Panc1 (cell line): Measurements from ENCODE around the gene LDLRAD4. TPM values are rescaled to one million over a fixed set of nuclear protein-coding genes. Genes with fewer than 3 reads are reported as not detected.

Experiments
- ATAC-seq: fragments of 200-7000 bp; cut with Tn5 transposase; 2 replicates; pipeline ENCODE4 v1.9.1; 2020; ENCODE audit warnings: mild to moderate bottlenecking, moderate library complexity
- BruUV-seq: library from RNA; stranded (reverse); fragments of 400-500 nt; replicated peaks from 2 replicates; lab custom pipeline; 2021; lab: Mats Ljungman, UMichigan
- CTCF ChIA-PET: fragments of 300-600 bp; sonication (Branson Sonifier 250); formaldehyde crosslinking; loops from one replicate; lab custom pipeline; 2022; ENCODE audit warnings: antibody characterized with exemption; lab: Charles Lee
- POLR2A ChIA-PET: fragments of 300-600 bp; sonication (Branson Sonifier 250); formaldehyde crosslinking; loops from one replicate; lab custom pipeline; 2022; ENCODE audit warnings: antibody characterized with exemption; lab: Charles Lee
- DNase-seq: peaks from one replicate; pipeline ENCODE4 v3.0.0-alpha.2; 2010; ENCODE audit warnings: low read depth, low spot score
- H3K27ac ChIP-seq: 2 replicates; pipeline ENCODE4 v1.5.1; 2011; ENCODE audit warnings: mild to moderate bottlenecking, low read length, inconsistent platforms
- H3K27me3 ChIP-seq: fragments of 200-500 bp; sonication (Bioruptor generic); 2 replicates; pipeline ENCODE4 v1.6.0; 2014; ENCODE audit warnings: low read length, inconsistent platforms; ENCODE audit not compliant: control insufficient read depth, insufficient read depth
- H3K36me3 ChIP-seq: fragments of 200-500 bp; sonication (Bioruptor generic); 2 replicates; pipeline ENCODE4 v1.5.1; 2014; ENCODE audit warnings: inconsistent platforms, mild to moderate bottlenecking, low read length, moderate library complexity; ENCODE audit not compliant: control insufficient read depth, insufficient read depth
- H3K4me1 ChIP-seq: 2 replicates; pipeline ENCODE4 v1.5.1; 2011; ENCODE audit warnings: inconsistent platforms, mild to moderate bottlenecking, low read length, moderate library complexity; ENCODE audit not compliant: control insufficient read depth, insufficient read depth
- H3K4me3 ChIP-seq, 2 experiments: 2 replicates each; pipeline ENCODE4 v1.5.1; 2011 to 2012; ENCODE audit warnings: low read depth in 2 of 2, low read length in 2 of 2, mild to moderate bottlenecking in 2 of 2, inconsistent platforms in 1 of 2, moderate library complexity in 1 of 2
- H3K9me3 ChIP-seq: fragments of 200-500 bp; sonication (Bioruptor generic); 2 replicates; pipeline ENCODE4 v1.5.1; 2014; ENCODE audit warnings: low read depth, mild to moderate bottlenecking, inconsistent platforms, low read length, moderate library complexity; ENCODE audit not compliant: control insufficient read depth, insufficient read depth
- POLR2AphosphoS5 ChIP-seq: IDR thresholded peaks from 2 replicates; pipeline ENCODE4 v1.6.1; 2012; ENCODE audit warnings: mild to moderate bottlenecking, low read depth, low read length, moderate library complexity
- REST ChIP-seq, 2 experiments: IDR thresholded peaks; 2 replicates each; pipeline ENCODE4 v1.6.1; 2011 to 2012; ENCODE audit warnings: low read depth in 2 of 2, control low read depth in 1 of 2, low read length in 1 of 2, mild to moderate bottlenecking in 1 of 2, moderate library complexity in 1 of 2; ENCODE audit not compliant: insufficient read depth in 1 of 2
- SIN3A ChIP-seq: IDR thresholded peaks from 2 replicates; pipeline ENCODE4 v1.6.1; 2012; ENCODE audit warnings: low read depth, mild to moderate bottlenecking, low read length, moderate library complexity, borderline replicate concordance; ENCODE audit not compliant: insufficient read depth
- TCF7L2 ChIP-seq: IDR thresholded peaks from 2 replicates; pipeline ENCODE4 v1.6.1; 2011; ENCODE audit warnings: mild to moderate bottlenecking, low read depth, low read length, inconsistent platforms
- in situ Hi-C: cut with HindIII; loops from 2 replicates; pipeline ENCODE4 v1.10.0; 2016; ENCODE audit warnings: low sequenced_read_pairs, low pct_unique_long_range_greater_than_20kb
- intact Hi-C: fragments of 100-400 bp; cut with micrococcal nuclease; formaldehyde crosslinking; loops from one replicate; pipeline ENCODE4 v1.10.0; 2022; ENCODE audit not compliant: unreplicated experiment
- total RNA-seq: library from RNA; stranded (reverse); gene quantifications from one replicate; pipeline ENCODE4 v1.2.1, GENCODE V29; 2021; ENCODE audit not compliant: unreplicated experiment
- TF ChIP-seq, protein P1 (sequence below): fragments of 450-650 bp; IDR thresholded peaks from 2 replicates; pipeline ENCODE4 v1.5.1; 2017; ENCODE audit warnings: mild to moderate bottlenecking

The LDLRAD4 gene
- total RNA-seq, 1 experiment from 2014 or later: 0.28 TPM

GRCh38 chr18:13451661-13452387 lies 233.3 kb downstream of the LDLRAD4 start:
- Histone ChIP-seq H3K36me3 (no peaks in the 10 kb centered on the region), H3K27ac (no peak overlapping the region), H3K4me3 (no peak overlapping the region), H3K4me1 (no peaks in the 10 kb centered on the region), H3K27me3 (no peaks in the 10 kb centered on the region; the same call in 1 of the 2 replicates), H3K9me3 (no peaks in the 10 kb centered on the region)
- in situ Hi-C loops: no loop called here
- no TSS peak for BruUV-seq
- ATAC-seq: 0 out of 2 replicates have a peak, but pooled peaks have one; percentile 25
- POLR2A ChIA-PET: no interaction called here
- DNase-seq: no peak
- TF ChIP-seq TCF7L2 (no peak), POLR2AphosphoS5 (no peak), REST (IDR thresholded peaks at IDR 0.05; ENCODE audit: insufficient read depth in 1 of 2, low read depth in 2 of 2, low read length in 1 of 2) (no peak), SIN3A (no peak)
- TF ChIP-seq, protein P1, sequence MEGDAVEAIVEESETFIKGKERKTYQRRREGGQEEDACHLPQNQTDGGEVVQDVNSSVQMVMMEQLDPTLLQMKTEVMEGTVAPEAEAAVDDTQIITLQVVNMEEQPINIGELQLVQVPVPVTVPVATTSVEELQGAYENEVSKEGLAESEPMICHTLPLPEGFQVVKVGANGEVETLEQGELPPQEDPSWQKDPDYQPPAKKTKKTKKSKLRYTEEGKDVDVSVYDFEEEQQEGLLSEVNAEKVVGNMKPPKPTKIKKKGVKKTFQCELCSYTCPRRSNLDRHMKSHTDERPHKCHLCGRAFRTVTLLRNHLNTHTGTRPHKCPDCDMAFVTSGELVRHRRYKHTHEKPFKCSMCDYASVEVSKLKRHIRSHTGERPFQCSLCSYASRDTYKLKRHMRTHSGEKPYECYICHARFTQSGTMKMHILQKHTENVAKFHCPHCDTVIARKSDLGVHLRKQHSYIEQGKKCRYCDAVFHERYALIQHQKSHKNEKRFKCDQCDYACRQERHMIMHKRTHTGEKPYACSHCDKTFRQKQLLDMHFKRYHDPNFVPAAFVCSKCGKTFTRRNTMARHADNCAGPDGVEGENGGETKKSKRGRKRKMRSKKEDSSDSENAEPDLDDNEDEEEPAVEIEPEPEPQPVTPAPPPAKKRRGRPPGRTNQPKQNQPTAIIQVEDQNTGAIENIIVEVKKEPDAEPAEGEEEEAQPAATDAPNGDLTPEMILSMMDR: no peak
- intact Hi-C loops: no loop called here
- CTCF ChIA-PET: no interaction called here

- in situ Hi-C loops (no loop called here), intact Hi-C loops (no loop called here)
- no peaks in the 10 kb centered on the region; the same call in 1 of the 2 replicates for H3K27me3 ChIP-seq
- H3K4me1 ChIP-seq: no peaks in the 10 kb centered on the region
- H3K9me3 ChIP-seq: no peaks in the 10 kb centered on the region
- ChIA-PET POLR2A (no interaction called here), CTCF (no interaction called here)
- DNase-seq: no peak
- no peak overlapping the region for H3K4me3 ChIP-seq
- H3K27ac ChIP-seq: no peak overlapping the region
- no TSS peak for BruUV-seq
- peak; percentile 79; the same call in 1 of the 2 replicates for ATAC-seq
- TF ChIP-seq SIN3A (no peak), REST (IDR thresholded peaks at IDR 0.05; ENCODE audit: insufficient read depth in 1 of 2, low read depth in 2 of 2, low read length in 1 of 2) (no peak), POLR2AphosphoS5 (no peak), TCF7L2 (no peak)
- TF ChIP-seq, protein P1: no peak
- no peaks in the 10 kb centered on the region for H3K36me3 ChIP-seq
These were observed 233.8 kb downstream of the LDLRAD4 start for GRCh38 chr18:13452388-13452811.
